CD4-positive, alpha-beta T cell (primary cell): ENCODE data around the gene THADA. TPM values are rescaled to one million over a fixed set of nuclear protein-coding genes. Genes with fewer than 3 reads are reported as not detected.

ENCODE experiments used
- ATAC-seq: fragments of 200-7000 bp; cut with Tn5 transposase; one replicate; pipeline ENCODE4 v1.10.0; 2022; ENCODE audit warnings: mild to moderate bottlenecking; ENCODE audit not compliant: poor library complexity
- CTCF ChIA-PET: fragments of 350-600 bp; sonication (Branson Sonifier 250); formaldehyde crosslinking; loops from one replicate; lab custom pipeline; 2021; ENCODE audit warnings: antibody characterized with exemption, inconsistent platforms; lab: Charles Lee
- POLR2A ChIA-PET: fragments of 350-600 bp; sonication (Branson Sonifier 250); formaldehyde crosslinking; loops from one replicate; lab custom pipeline; 2021; ENCODE audit warnings: antibody characterized with exemption, inconsistent platforms; lab: Charles Lee
- DNase-seq, 14 experiments: peaks; one replicate each; pipeline ENCODE4 v3.0.0-alpha.2; 2013 to 2020; ENCODE audit warnings: mixed read lengths in 2 of 14
- H3K27ac ChIP-seq, 2 donors: one replicate each; pipeline versions ENCODE4 v1.5.1 to v1.7.0; 2013; ENCODE audit warnings: low read length in 2 of 2, low read depth in 1 of 2, mild to moderate bottlenecking in 1 of 2
- H3K27me3 ChIP-seq, 2 experiments: 1 replicate in 1 of 2; 2 replicates in 1 of 2; pipeline versions ENCODE4 v1.6.1 to v1.7.0; 2013; ENCODE audit warnings: low read length in 2 of 2, control low read depth in 1 of 2, mild to moderate bottlenecking in 1 of 2, moderate library complexity in 1 of 2; ENCODE audit not compliant: insufficient read depth in 2 of 2, control insufficient read depth in 1 of 2
- H3K36me3 ChIP-seq: one replicate; pipeline ENCODE4 v1.6.1; 2013; ENCODE audit warnings: low read length, control low read depth; ENCODE audit not compliant: insufficient read depth
- H3K4me1 ChIP-seq: one replicate; pipeline ENCODE4 v1.6.1; 2013; ENCODE audit warnings: low read length, control low read depth; ENCODE audit not compliant: insufficient read depth
- H3K4me3 ChIP-seq: one replicate; pipeline ENCODE4 v1.5.1; 2013; ENCODE audit warnings: mild to moderate bottlenecking, low read length, moderate library complexity
- H3K9me3 ChIP-seq, 2 experiments: 1 replicate in 1 of 2; 2 replicates in 1 of 2; pipeline versions ENCODE4 v1.6.1 to v1.7.0; 2013; ENCODE audit warnings: low read length in 2 of 2, mild to moderate bottlenecking in 2 of 2, control low read depth in 1 of 2, moderate library complexity in 1 of 2; ENCODE audit not compliant: control insufficient read depth in 1 of 2, insufficient read depth in 1 of 2
- H3K27ac Mint-ChIP-seq: one replicate; pipeline ENCODE4 v1.8.0; 2020; ENCODE audit warnings: mixed read lengths
- H3K27me3 Mint-ChIP-seq: one replicate; pipeline ENCODE4 v1.8.0; 2021; ENCODE audit warnings: mixed read lengths
- H3K36me3 Mint-ChIP-seq: one replicate; pipeline ENCODE4 v1.8.0; 2021; ENCODE audit warnings: low read depth, mixed read lengths
- H3K4me1 Mint-ChIP-seq: one replicate; pipeline ENCODE4 v1.8.0; 2021; ENCODE audit warnings: low read depth, mixed read lengths
- H3K4me3 Mint-ChIP-seq: one replicate; pipeline ENCODE4 v1.8.0; 2020; ENCODE audit warnings: mild to moderate bottlenecking, mixed read lengths
- H3K9me3 Mint-ChIP-seq: one replicate; pipeline ENCODE4 v1.8.0; 2020; ENCODE audit warnings: mixed read lengths
- intact Hi-C, 2 experiments: fragments of 100-400 bp; cut with DNase I in 1 of 2; cut with micrococcal nuclease in 1 of 2; formaldehyde crosslinking; loops; one replicate each; pipeline versions ENCODE4 v1.15.1 to v1.9.0; 2023 to 2025; cut with DNase I, micrococcal nuclease
- total RNA-seq, 174 experiments: library from RNA in 2 of 174; stranded (reverse) in 2 of 174; gene quantifications; one replicate each; pipeline ENCODE4 v1.2.3 and lab custom pipeline; 2021 to 2026
- TF ChIP-seq, protein P1 (sequence below): fragments of 200-600 bp; IDR thresholded peaks from one replicate; pipeline ENCODE4 v1.8.0; 2022; ENCODE audit warnings: antibody characterized with exemption, mild to moderate bottlenecking

THADA gene
- total RNA-seq, 2 experiments from 2014 or later, result 29.3 to 32.9 TPM

DNA sequence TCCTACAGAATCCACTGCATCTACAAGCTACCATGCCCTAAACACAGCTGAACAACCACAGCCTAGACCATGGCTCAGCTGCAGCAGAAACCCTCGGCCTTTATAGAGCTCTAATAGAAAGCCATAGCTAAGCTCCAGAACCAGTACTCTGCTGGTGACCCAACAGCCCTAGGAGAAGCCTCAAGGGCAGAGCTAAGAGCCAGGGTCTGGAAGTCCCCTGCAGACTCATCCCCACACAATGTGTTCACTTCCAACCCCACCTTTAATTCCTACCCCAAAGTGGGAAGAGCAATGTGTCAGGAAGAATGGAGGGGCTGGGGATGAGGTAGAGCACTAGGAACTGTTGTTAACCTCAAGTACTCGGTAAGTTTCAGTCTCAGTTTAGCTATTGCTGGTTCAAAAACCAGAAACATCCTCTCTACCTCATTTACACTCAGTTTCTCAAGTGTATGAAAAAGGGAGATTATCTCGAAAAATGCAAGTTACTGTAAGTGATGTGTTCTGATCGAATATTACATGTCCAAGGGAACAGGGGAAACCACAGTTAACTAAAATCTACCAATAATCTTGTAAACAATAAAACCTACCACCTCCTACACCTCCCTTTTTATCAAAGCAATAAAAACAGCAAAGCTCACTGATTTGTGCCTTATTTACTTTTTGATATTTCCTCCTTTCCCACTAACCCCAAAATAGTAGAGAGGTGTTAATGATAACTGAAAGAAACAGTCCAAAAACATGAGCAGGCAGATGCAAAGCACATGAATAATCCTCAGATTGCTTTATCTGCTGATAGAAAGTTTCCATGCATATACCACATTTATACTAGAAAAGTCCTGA, 36.2 kb downstream of the THADA start:
- H3K9me3 Mint-ChIP-seq, result no peaks in the 10 kb centered on the region
- no peaks in the 10 kb centered on the region for H3K27me3 Mint-ChIP-seq
- H3K27ac Mint-ChIP-seq, result peak overlapping the region; percentile 67
- peaks cover 30% of the 10 kb centered on the region for H3K4me1 Mint-ChIP-seq
- Histone ChIP-seq H3K9me3 (no peaks in the 10 kb centered on the region), H3K27ac (peak overlapping the region in 1 of 2 donors; percentile 23), H3K27me3 (no peaks in the 10 kb centered on the region), H3K4me1 (peaks cover 8% of the 10 kb centered on the region), H3K4me3 (no peak overlapping the region), H3K36me3 (peaks cover 45% of the 10 kb centered on the region)
- ATAC-seq (no peak), DNase-seq (no peak)
- POLR2A ChIA-PET, result interaction anchor here (1.4 kb wide), 1 partner anchor 19 kb away, joined by 3 read pairs; no protein-coding TSS in a partner anchor
- CTCF ChIA-PET, result interaction anchor here (1.4 kb wide), 2 partner anchors 11 to 34 kb away, joined by 3 to 7 read pairs; no protein-coding TSS in a partner anchor
- H3K4me3 Mint-ChIP-seq, result no peak overlapping the region
- intact Hi-C loops, result no loop called here
- TF ChIP-seq, protein P1, sequence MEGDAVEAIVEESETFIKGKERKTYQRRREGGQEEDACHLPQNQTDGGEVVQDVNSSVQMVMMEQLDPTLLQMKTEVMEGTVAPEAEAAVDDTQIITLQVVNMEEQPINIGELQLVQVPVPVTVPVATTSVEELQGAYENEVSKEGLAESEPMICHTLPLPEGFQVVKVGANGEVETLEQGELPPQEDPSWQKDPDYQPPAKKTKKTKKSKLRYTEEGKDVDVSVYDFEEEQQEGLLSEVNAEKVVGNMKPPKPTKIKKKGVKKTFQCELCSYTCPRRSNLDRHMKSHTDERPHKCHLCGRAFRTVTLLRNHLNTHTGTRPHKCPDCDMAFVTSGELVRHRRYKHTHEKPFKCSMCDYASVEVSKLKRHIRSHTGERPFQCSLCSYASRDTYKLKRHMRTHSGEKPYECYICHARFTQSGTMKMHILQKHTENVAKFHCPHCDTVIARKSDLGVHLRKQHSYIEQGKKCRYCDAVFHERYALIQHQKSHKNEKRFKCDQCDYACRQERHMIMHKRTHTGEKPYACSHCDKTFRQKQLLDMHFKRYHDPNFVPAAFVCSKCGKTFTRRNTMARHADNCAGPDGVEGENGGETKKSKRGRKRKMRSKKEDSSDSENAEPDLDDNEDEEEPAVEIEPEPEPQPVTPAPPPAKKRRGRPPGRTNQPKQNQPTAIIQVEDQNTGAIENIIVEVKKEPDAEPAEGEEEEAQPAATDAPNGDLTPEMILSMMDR, result no peak
- peaks cover 76% of the 10 kb centered on the region for H3K36me3 Mint-ChIP-seq

DNA sequence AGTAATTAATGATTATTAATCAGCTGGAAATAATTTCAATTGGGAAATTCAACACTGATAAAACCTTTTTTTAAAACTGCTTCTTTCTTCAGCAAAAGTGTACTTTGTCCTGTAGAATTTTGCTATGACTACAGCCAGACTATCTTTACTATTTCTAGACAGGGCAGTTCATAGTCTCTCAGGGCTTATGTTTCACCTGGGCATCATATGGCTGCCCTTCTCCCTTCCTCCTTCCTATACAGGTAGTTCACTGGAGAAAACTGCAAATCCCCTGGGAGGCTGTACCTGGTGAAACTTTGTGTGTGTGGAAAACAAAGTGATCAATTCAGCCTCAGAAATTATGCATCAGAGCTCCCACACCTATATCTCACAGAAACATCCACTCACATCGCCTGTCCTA, 38.6 kb downstream of the THADA start:
- ChIA-PET POLR2A (no interaction called here), CTCF (interaction anchor here (1.1 kb wide), 1 partner anchor 9 kb away, joined by 3 read pairs; no protein-coding TSS in a partner anchor)
- Mint-ChIP-seq H3K27ac (no peak overlapping the region), H3K36me3 (peaks cover 81% of the 10 kb centered on the region), H3K4me1 (peaks cover 25% of the 10 kb centered on the region), H3K4me3 (no peak overlapping the region), H3K9me3 (no peaks in the 10 kb centered on the region), H3K27me3 (no peaks in the 10 kb centered on the region)
- DNase-seq (no peak), ATAC-seq (no peak)
- Histone ChIP-seq H3K27ac (no peak overlapping the region), H3K9me3 (no peaks in the 10 kb centered on the region), H3K4me3 (no peak overlapping the region), H3K36me3 (peaks cover 59% of the 10 kb centered on the region), H3K27me3 (no peaks in the 10 kb centered on the region), H3K4me1 (peaks cover 8% of the 10 kb centered on the region)
- intact Hi-C loops, result no loop called here
- TF ChIP-seq, protein P1, result no peak

DNA sequence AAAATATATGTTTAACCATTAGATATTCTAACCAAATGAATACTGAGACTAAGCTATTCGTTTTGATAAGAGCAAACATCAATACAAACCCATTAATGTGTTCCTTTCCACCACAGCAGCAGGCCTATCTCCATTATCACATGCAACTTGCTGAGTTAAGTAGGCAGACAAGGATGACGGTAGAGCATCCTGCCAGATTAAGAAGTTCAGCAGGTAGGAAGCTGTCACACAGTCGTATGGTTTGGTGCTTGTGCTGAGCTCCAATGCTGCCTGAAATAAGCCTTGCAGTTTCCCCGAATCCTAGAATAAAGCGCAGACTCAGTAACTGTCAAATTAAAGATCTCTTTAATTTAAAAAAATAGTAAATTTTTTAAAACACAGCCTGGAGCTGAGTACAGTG, 39.6 kb downstream of the THADA start:
- no peaks in the 10 kb centered on the region for H3K27me3 Mint-ChIP-seq
- peaks cover 8% of the 10 kb centered on the region for H3K4me1 ChIP-seq
- peaks cover 18% of the 10 kb centered on the region for H3K4me1 Mint-ChIP-seq
- H3K4me3 ChIP-seq, result no peak overlapping the region
- H3K36me3 Mint-ChIP-seq, result peaks cover 81% of the 10 kb centered on the region
- ChIA-PET CTCF (interaction anchor here (1.1 kb wide), 1 partner anchor 10 kb away, joined by 3 read pairs; no protein-coding TSS in a partner anchor), POLR2A (no interaction called here)
- no peaks in the 10 kb centered on the region for H3K9me3 ChIP-seq
- DNase-seq, result no peak
- H3K36me3 ChIP-seq, result peaks cover 62% of the 10 kb centered on the region
- intact Hi-C loops, result no loop called here
- no peak overlapping the region for H3K27ac Mint-ChIP-seq
- no peaks in the 10 kb centered on the region for H3K9me3 Mint-ChIP-seq
- TF ChIP-seq, protein P1, result no peak
- no peaks in the 10 kb centered on the region for H3K27me3 ChIP-seq
- H3K4me3 Mint-ChIP-seq, result no peak overlapping the region
- H3K27ac ChIP-seq, result no peak overlapping the region
- ATAC-seq, result no peak
